ENCODE measurements around the gene AGT. TPM values are rescaled to one million over a fixed set of nuclear protein-coding genes. Genes with fewer than 3 reads are reported as not detected.
A peak's percentile ranks its signal among the peaks of the same experiment; 100 is the strongest.

Gene AGT
- total RNA-seq, 3 donors from 2014 or later, result 0.59 to 9.1 (median 8.2) TPM

DNA sequence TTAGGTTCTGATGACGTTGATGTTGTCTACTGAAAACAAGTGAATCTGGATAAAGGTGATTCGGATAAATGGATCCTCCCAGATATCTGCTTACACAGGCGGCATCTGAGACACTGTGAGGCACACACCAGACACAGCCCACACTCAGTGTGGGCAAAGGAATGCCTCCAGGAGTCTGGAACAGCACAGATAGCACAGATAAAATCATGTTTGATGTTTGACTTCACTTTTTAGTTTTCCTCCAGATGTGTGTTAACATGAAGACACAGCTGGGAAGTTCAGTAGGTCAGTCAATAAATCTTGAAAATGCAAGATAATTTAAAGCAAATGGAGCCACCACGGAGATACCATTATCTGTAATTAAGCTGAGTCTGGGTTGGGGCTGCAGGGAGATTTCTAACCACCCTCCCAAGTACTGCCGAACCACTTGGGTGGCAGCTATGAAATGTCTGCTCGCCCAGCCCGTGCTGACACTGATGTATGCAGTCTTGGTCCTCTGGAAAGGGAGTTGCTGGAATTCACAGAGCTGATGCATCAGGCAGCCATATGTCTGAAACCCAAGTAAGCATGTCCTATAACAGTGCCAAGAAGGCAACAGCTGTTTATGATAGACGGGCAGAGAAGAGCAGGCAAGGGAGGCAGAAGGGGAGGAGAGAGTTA, 44.9 kb upstream of the AGT start:
- H3K36me3 ChIP-seq, result no peaks in the 10 kb centered on the region
- no peak for DNase-seq (ENCODE audit: low spot score in 2 of 2)
- no peak overlapping the region for H3K4me3 ChIP-seq
- TF ChIP-seq POLR2AphosphoS5 (IDR thresholded peaks at IDR 0.05) (no peak), POLR2A (IDR thresholded peaks at IDR 0.05) (no peak)
- TF ChIP-seq, protein P1, sequence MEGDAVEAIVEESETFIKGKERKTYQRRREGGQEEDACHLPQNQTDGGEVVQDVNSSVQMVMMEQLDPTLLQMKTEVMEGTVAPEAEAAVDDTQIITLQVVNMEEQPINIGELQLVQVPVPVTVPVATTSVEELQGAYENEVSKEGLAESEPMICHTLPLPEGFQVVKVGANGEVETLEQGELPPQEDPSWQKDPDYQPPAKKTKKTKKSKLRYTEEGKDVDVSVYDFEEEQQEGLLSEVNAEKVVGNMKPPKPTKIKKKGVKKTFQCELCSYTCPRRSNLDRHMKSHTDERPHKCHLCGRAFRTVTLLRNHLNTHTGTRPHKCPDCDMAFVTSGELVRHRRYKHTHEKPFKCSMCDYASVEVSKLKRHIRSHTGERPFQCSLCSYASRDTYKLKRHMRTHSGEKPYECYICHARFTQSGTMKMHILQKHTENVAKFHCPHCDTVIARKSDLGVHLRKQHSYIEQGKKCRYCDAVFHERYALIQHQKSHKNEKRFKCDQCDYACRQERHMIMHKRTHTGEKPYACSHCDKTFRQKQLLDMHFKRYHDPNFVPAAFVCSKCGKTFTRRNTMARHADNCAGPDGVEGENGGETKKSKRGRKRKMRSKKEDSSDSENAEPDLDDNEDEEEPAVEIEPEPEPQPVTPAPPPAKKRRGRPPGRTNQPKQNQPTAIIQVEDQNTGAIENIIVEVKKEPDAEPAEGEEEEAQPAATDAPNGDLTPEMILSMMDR (IDR thresholded peaks at IDR 0.05), result no peak
- no peaks in the 10 kb centered on the region for H3K4me1 ChIP-seq
- H3K27me3 ChIP-seq, result no peaks in the 10 kb centered on the region
- no peak overlapping the region for H3K27ac ChIP-seq
- intact Hi-C loops (cut with DNase I; ENCODE audit: low total_unique reads), result no loop called here
- no peaks in the 10 kb centered on the region for H3K9me3 ChIP-seq

DNA sequence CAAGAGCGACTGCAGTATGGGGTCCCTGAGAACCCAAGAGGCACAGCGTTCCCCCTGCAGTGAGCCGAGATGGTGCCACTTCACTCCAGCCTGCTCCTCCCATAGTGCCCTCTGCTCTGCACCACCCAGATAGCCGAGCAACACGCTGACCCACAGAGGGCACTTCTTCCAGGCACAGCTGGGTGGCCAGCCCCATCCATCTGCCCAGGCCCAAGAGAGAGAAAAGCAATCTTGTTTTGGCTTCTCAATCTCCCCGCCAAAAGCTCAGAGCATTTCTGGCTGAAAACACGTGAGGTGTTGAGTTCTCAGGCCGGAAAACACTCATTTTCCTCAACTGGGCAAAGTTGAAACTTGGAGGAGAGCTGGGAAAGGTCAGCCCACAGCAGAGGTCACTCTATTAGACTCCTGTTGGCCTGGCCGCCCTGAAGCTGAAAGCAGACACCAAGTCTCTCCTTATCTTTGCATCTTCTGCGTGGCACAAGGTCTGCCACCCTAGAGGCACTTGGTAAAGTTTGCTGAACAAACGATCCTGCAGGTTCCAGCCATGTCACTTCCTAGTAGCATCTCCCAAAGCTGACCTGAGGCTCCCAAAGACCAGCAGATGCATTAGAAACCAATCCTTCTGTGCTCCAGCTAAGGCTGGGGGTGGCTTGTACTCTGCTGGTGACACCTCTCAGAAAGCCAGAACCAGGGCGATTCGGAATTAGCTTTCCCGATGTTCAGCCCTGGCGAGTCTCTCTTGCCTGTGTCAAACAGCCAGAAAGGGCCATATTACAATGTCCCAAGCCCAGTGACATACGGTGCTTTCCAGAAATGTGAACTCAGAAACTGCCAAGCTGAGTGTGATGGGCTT, 44.2 kb upstream of the AGT start:
- TF ChIP-seq POLR2A (IDR thresholded peaks at IDR 0.05), result no peak
- TF ChIP-seq, protein P1 (IDR thresholded peaks at IDR 0.05), result no peak
- no peak for TF ChIP-seq POLR2AphosphoS5 (IDR thresholded peaks at IDR 0.05)
- no peak overlapping the region for H3K4me3 ChIP-seq
- intact Hi-C loops (cut with DNase I; ENCODE audit: low total_unique reads), result no loop called here
- H3K4me1 ChIP-seq, result no peaks in the 10 kb centered on the region
- no peak for DNase-seq (ENCODE audit: low spot score in 2 of 2)
- H3K36me3 ChIP-seq, result no peaks in the 10 kb centered on the region
- no peaks in the 10 kb centered on the region for H3K9me3 ChIP-seq
- no peaks in the 10 kb centered on the region for H3K27me3 ChIP-seq
- H3K27ac ChIP-seq, result no peak overlapping the region

DNA sequence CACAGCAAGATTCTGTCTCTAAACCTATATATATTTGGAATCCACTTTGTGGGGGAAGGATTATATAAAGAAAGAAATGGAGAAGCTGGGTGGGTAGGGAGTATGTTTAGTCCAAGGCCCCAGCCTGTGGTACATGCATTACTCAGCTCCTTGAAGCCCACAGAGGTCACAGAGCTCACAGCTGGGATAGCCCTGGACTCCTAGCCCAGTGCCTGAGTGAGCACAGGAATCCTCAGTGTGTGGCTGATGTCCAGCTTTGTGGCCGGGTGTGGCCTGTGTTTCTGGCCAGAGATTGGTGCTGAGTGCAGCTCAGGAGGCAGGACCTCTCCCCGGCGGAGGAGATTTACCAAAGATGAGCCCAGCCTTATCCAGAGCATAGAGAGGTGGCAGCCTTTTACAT, 40.9 kb upstream of the AGT start:
- no peaks in the 10 kb centered on the region for H3K27me3 ChIP-seq
- no peak overlapping the region for H3K4me3 ChIP-seq
- H3K27ac ChIP-seq, result no peak overlapping the region
- intact Hi-C loops (cut with DNase I; ENCODE audit: low total_unique reads), result no loop called here
- no peaks in the 10 kb centered on the region for H3K9me3 ChIP-seq
- H3K36me3 ChIP-seq, result no peaks in the 10 kb centered on the region
- no peaks in the 10 kb centered on the region for H3K4me1 ChIP-seq
- DNase-seq (ENCODE audit: low spot score in 2 of 2), result no peak
- TF ChIP-seq POLR2A (IDR thresholded peaks at IDR 0.05) (no peak), POLR2AphosphoS5 (IDR thresholded peaks at IDR 0.05) (no peak)

DNA sequence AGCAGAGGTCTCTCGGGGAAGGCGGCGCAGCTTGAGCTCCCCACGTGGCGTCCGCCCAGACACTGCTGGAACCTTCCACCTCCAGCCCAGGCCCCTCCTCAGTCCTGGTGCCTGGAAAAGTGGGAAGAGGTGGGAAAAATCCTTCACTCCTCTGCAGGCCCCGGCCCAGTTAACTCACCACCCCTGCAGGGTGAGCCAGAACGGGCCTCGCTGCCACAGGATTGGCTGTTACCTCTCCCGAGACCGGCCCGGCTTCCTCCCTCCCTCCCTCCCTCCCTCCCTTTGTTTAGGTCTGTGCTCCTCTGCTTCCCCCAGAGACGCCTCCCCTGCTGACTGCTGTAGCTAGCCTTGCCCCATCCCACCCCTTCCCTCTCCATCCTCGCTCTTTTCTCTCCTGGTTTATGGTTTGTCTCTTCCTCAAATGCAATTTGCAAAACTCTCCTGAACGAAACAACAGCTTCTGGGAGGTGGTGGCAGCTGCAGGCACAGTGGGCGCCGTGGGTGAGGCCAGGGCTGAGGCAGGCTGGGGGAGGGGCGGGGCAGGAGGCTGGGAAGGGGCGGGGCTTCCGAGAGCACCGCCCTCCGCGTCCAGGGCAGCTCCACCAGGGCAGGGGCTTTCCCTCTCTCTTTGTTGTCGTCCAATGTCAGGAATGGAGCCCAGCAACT, 39.8 kb upstream of the AGT start:
- TF ChIP-seq POLR2A (IDR thresholded peaks at IDR 0.05) (no peak), POLR2AphosphoS5 (IDR thresholded peaks at IDR 0.05) (no peak)
- TF ChIP-seq, protein P1 (IDR thresholded peaks at IDR 0.05), result no peak
- Histone ChIP-seq H3K27ac (peak overlapping the region; percentile 58 to 84), H3K36me3 (no peaks in the 10 kb centered on the region), H3K27me3 (no peaks in the 10 kb centered on the region), H3K4me1 (no peaks in the 10 kb centered on the region), H3K9me3 (no peaks in the 10 kb centered on the region), H3K4me3 (peak overlapping the region; percentile 4 to 41 (median 13))
- DNase-seq (ENCODE audit: low spot score in 2 of 2), result no peak
- intact Hi-C loops (cut with DNase I; ENCODE audit: low total_unique reads), result no loop called here

DNA sequence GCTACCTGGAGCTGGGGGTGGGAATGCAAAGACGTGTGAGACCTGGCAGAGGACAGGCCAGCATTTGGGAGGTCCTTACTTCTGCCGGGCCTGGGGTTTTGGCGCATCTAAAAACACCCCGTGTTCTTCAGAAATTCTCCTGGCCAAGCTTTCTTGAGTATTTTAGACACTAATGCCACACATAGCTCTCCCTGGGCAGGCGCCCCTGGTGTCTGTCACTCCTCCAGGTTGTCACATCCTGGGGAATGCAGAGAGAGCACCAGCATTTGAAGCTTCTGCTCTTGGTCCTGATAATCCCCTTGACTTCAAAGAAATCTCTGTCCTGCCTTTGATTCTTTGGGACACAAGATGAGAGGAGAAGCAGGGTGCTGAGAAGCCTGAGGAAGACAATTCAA, 39.3 kb upstream of the AGT start:
- H3K4me1 ChIP-seq, result no peaks in the 10 kb centered on the region
- no peaks in the 10 kb centered on the region for H3K9me3 ChIP-seq
- intact Hi-C loops (cut with DNase I; ENCODE audit: low total_unique reads), result no loop called here
- no peak for DNase-seq (ENCODE audit: low spot score in 2 of 2)
- no peaks in the 10 kb centered on the region for H3K27me3 ChIP-seq
- H3K36me3 ChIP-seq, result no peaks in the 10 kb centered on the region
- TF ChIP-seq, protein P1 (IDR thresholded peaks at IDR 0.05), result no peak
- TF ChIP-seq POLR2AphosphoS5 (IDR thresholded peaks at IDR 0.05), result no peak
- no peak for TF ChIP-seq POLR2A (IDR thresholded peaks at IDR 0.05)
- H3K27ac ChIP-seq, result peak overlapping the region; percentile 58 to 84
- peak overlapping the region in 1 of 3 donors; percentile 41 for H3K4me3 ChIP-seq
